ENCODE measurements around the gene NUDT3. TPM values are rescaled to one million over a fixed set of nuclear protein-coding genes. Genes with fewer than 3 reads are reported as not detected.
"Not testable (repeated sequence)": the region's sequence is repeated elsewhere in the genome, so short reads cannot be mapped to it uniquely, and the experiment has no call there.

Gene NUDT3
- total RNA-seq, 1 donor from 2014 or later, result 18.7 TPM

DNA sequence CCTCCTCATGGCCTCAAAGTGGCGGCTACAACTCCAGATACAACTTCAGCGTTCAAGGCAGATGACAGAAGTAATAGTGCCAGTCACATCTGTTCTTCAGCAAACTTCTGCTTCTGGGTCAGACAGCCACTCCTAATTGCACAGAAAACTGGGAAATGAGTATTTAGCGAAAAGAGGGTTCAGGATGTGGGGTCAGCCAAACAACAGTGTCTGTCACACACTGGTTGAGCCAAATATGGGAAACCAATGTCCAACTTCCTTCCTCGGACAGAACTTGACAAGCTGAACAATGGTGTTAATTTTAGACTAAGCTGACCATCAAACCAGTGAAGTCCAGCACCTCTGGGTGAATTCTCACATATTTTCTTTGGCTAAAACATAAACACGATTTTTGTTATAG is 22.1 kb downstream of the NUDT3 start:
- intact Hi-C loops (cut with micrococcal nuclease), result no loop called here

DNA sequence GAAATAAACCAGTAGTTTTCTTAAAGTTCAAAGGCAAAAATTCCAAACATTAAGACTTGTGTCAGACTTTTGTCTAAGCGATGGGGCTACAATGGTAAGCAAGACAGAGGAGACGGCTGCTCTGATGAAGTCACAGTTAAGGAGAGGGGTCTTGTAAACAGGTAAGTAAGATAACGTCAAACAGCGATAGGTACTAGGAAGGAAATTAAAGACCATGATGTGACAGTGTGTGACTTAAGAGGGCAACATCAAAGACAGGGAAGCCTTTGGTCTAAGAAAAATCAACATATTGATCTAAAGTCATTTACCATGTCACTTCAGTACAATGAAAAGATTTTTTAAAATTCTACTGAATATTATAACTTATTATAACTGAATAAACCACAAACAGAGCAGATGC is 23.1 kb downstream of the NUDT3 start:
- intact Hi-C loops (cut with micrococcal nuclease), result no loop called here

GRCh38 chr6:34366639-34366921 is 25.9 kb downstream of the NUDT3 start:
- intact Hi-C loops (cut with micrococcal nuclease), result no loop called here

DNA sequence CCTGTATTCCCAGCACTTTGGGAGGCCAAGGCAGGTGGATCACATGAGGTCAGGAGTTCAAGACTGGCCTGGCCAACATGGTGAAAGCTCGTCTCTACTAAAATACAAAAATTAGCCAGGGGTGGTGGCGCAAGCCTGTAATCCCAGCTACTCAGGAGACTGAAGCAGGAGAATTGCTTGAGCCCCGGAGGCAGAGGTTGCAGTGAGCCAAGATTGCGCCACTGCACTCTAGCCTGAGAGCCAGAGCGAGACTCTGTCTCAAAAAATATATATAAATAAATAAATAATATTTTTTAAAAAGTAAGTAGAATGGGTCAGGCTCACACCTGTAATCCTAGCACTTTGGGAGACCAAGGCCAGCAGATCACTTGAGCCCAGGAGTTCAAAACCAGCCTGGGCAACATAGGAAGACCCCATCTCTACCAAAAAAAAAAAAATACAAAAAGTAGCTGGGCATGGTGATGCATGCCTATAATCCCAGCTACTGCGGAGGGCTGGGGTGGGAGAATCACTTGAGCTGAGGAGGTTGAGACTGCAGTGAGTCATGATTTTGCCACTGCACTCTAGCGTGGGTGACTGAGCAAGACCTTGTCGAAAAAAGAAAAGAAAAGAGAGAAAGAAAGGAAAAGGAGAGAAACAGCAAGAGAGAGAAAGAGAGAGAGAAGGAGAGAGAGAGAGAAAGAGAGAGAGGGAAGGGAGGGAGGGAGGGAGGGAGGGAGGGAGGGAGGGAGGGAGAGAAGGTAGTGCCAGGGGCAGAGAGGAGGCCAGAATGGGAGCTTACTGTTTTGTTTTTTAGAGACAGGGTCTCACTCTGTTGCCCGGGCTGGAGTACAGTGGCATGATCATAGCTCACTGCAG is 26.5 kb downstream of the NUDT3 start:
- intact Hi-C loops (cut with micrococcal nuclease), result not testable (repeated sequence)

DNA sequence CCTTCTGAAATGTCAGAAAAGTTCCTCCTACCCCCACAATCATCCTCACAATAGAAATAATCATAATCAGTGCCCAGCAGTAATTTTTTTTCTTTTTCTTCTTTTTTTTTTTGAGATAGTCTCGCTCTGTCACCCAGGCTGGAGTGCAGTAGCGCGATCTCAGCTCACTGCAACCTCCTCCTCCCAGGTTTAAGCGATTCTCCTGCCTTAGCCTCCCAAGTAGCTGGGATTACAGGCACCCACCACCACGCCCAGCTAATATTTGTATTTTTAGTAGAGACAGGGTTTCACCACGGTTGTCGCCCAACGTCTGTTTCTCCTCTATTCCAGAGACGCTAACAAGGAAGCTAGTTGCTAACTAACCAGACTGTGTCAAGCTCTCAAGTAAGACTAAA is 28.8 kb downstream of the NUDT3 start:
- intact Hi-C loops (cut with micrococcal nuclease), result not testable (repeated sequence)

GRCh38 chr6:34362909-34363680 is 29.4 kb downstream of the NUDT3 start:
- intact Hi-C loops (cut with micrococcal nuclease), result no loop called here

DNA sequence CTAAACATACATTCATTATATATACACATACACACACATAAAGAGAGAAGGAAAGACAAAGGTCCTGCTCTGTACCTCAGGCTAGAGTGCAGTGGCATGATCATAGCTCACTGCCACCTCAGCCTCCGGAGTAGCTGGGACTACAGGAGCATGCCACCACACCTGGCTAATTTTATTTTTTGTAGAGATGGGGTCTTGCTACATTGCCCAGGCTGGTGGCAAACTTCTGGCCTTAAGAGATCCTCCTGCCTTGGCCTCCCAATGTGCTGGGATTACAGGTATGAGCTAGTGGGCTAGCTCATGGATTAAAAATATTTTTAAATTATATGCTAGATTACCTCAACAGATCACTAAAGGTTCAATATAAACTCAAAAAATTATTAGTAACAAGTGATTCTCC is 30.3 kb downstream of the NUDT3 start:
- intact Hi-C loops (cut with micrococcal nuclease), result no loop called here

- intact Hi-C loops (cut with micrococcal nuclease), result no loop called here
Measured at GRCh38 chr6:34360556-34360955, 31.9 kb downstream of the NUDT3 start.

GRCh38 chr6:34359418-34360158 is 32.9 kb downstream of the NUDT3 start:
- intact Hi-C loops (cut with micrococcal nuclease), result no loop called here

GRCh38 chr6:34358389-34358905 is 34.0 kb downstream of the NUDT3 start:
- intact Hi-C loops (cut with micrococcal nuclease), result no loop called here

DNA sequence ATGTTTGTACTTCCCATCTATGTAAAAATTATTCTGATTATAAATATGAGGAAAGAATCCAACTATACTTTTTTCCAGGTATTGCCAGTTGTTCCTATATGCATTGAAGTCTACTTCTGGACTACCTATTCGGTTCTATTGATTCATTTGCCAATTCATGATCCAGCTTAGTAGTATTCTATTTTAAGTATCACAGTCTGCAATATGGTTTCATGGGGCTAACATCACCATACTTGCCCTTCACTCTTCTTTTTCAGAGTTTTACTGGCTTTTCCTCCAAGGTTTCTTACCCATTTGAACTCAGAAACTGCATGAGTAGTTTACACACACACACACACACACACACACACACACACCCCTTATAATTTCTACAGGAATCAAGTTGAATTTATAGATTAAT is 34.5 kb downstream of the NUDT3 start:
- intact Hi-C loops (cut with micrococcal nuclease), result no loop called here

DNA sequence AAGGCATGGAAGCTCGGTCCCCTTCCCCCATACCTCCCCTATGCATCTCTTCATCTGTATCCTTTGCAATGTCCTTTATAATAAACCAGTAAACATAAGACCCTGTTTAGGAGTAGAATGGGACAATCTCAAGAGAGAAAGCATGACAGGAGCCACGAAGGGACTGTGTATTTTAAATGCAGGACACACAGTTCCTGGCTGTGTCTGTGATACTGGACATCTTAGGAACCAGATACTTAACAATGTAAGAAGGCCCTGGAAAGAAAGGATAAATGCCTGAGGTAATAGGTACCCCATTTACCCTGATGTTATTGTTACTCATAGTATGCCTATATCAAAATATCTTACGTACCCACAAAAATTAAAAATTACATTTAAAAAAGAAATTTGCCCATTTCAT is 36.6 kb downstream of the NUDT3 start:
- intact Hi-C loops (cut with micrococcal nuclease), result no loop called here

DNA sequence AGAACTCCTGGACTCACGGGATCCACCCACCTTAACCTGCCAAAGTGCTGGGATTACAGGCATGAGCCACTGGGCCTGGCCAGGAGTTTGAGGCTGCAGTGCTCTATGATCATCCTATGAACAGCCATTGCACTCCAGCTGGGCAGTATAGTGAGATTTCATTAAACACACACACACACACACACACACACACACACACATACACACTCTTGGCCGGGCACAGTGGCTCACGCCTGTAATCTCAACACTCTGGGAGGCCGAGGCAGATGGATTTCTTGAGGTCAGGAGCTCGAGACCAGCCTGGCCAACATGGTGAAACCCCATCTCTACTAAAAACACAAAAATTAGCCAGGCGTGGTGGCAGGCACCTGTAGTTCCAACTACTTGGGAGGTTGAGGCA is 38.2 kb downstream of the NUDT3 start:
- intact Hi-C loops (cut with micrococcal nuclease), result not testable (repeated sequence)

- intact Hi-C loops (cut with micrococcal nuclease), result not testable (repeated sequence)
Measured at GRCh38 chr6:34353530-34353929, 38.9 kb downstream of the NUDT3 start.

GRCh38 chr6:34352305-34352937 is 40.0 kb downstream of the NUDT3 start:
- intact Hi-C loops (cut with micrococcal nuclease), result no loop called here

DNA sequence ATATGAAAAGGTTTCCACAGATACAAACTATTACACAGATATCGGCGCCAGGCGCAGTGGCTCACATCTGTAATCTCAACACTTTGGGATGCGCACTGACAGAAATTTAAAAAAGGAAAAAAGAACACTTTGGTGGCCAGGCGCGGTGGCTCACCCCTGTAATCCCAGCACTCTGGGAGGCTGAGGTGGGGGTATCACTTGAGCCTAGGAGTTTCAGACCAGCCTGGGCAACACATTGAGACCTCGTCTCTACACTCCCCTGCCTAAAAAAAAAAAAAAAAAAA is 41.6 kb downstream of the NUDT3 start:
- intact Hi-C loops (cut with micrococcal nuclease), result no loop called here

- intact Hi-C loops (cut with micrococcal nuclease), result no loop called here
Measured at GRCh38 chr6:34350137-34350933, 42.1 kb downstream of the NUDT3 start.

DNA sequence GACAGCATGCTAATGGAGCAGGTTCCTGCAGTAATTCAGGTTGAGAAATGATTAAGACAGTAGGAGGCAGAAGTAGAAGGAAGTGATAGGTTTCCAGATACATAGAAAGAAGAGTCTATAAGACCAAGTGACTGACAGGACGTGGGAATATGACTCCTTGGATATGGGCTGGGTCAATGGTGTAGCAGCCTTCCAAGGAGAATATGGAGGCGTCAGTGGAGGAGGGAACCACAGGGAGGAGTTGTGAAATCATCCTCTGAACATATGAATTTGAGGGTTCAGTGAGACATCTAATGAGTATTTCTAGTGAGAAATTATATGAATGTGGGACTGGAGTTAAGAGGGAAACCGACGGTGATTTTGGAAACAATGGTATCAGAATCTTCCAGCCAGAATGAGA is 43.3 kb downstream of the NUDT3 start:
- intact Hi-C loops (cut with micrococcal nuclease), result no loop called here

DNA sequence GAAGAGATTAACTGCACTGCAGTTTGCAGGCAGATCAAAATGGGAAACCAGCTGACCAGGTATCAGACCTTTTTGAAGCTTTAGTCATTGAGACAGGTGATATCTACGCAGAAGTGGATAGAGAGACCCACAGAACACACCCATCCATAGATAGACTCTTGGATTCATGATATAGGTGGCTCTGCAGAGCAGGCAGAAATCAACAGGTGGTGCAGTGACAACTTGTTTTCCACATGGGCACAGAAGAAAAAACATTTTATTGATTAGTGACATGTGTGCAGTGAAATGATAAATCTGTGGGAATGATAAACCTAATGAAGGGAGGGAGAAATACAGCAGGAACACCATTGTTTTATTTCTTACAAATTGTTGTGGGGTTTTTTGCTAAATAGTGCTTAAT is 45.2 kb downstream of the NUDT3 start:
- intact Hi-C loops (cut with micrococcal nuclease), result no loop called here

GRCh38 chr6:34346175-34347119 is 46.0 kb downstream of the NUDT3 start:
- intact Hi-C loops (cut with micrococcal nuclease), result no loop called here

All from T-helper 2 cell treated with Interferon-gamma antibody and Interleukin-4, amounts not matched to agents 100 ng/mL and 5 ng/mL, for 36 hours (primary cell).